Heart left ventricle (tissue), 16 donors: Measurements from ENCODE around the gene TRPM8. TPM values are rescaled to one million over a fixed set of nuclear protein-coding genes. Genes with fewer than 3 reads are reported as not detected.

ENCODE experiments used
- ATAC-seq, 4 donors: fragments of 200-7000 bp; cut with Tn5 transposase; one replicate each; pipeline ENCODE4 v1.9.1; 2020 to 2022; ENCODE audit warnings: moderate library complexity in 4 of 4, mild to moderate bottlenecking in 3 of 4, moderate number of reproducible peaks in 1 of 4
- DNase-seq, 5 donors: peaks; one replicate each; pipeline ENCODE4 v3.0.0-alpha.2; 2020
- H3K27ac ChIP-seq, 12 donors: fragments of 200-600 bp; sonication (generic) in 4 of 12; one replicate each; pipeline versions ENCODE4 v1.5.0 to v1.8.0; 2016 to 2022; ENCODE audit warnings: mild to moderate bottlenecking in 2 of 12
- H3K27me3 ChIP-seq, 9 donors: fragments of 200-600 bp; sonication (generic) in 2 of 9; one replicate each; pipeline versions ENCODE4 v1.5.1 to v1.8.0; 2016 to 2022; ENCODE audit warnings: mild to moderate bottlenecking in 3 of 9
- H3K36me3 ChIP-seq, 9 donors: fragments of 200-600 bp; sonication (generic) in 2 of 9; one replicate each; pipeline versions ENCODE4 v1.5.0 to v1.8.0; 2018 to 2022; ENCODE audit warnings: mild to moderate bottlenecking in 2 of 9
- H3K4me1 ChIP-seq, 12 donors: fragments of 200-600 bp; sonication (generic) in 4 of 12; one replicate each; pipeline versions ENCODE4 v1.5.0 to v1.8.0; 2016 to 2022; ENCODE audit warnings: mild to moderate bottlenecking in 3 of 12
- H3K4me3 ChIP-seq, 12 donors: fragments of 200-600 bp; sonication (generic) in 4 of 12; one replicate each; pipeline versions ENCODE4 v1.5.0 to v1.8.0; 2017 to 2022; ENCODE audit warnings: mild to moderate bottlenecking in 9 of 12, moderate library complexity in 4 of 12
- H3K9me3 ChIP-seq, 12 donors: fragments of 200-600 bp; sonication (generic) in 4 of 12; one replicate each; pipeline versions ENCODE4 v1.5.0 to v1.8.0; 2016 to 2022; ENCODE audit warnings: mild to moderate bottlenecking in 1 of 12
- CTCF ChIP-seq, 12 donors: fragments of 200-600 bp; sonication (generic) in 4 of 12; IDR thresholded peaks; one replicate each; pipeline versions ENCODE4 v1.5.0 to v1.8.0; 2018 to 2022; ENCODE audit warnings: antibody characterized with exemption in 12 of 12, mild to moderate bottlenecking in 5 of 12
- POLR2A ChIP-seq, 2 donors: fragments of 450-650 bp; IDR thresholded peaks; one replicate each; pipeline ENCODE4 v1.6.1; 2017; ENCODE audit warnings: antibody characterized with exemption in 2 of 2, mild to moderate bottlenecking in 2 of 2, moderate library complexity in 2 of 2
- WGBS, 4 donors: extraction: QIAGEN DNeasy Blood & Tissue Kit in 2 of 4; methylation state at CpG; one replicate each; pipeline versions ENCODE4 v1.1.5 to v1.1.7; 2013 to 2018; 5-methylcytosine and 5-hydroxymethylcytosine counted together
- intact Hi-C, 10 donors: fragments of 100-400 bp; cut with DNase I; formaldehyde crosslinking; loops; one replicate each; pipeline versions ENCODE4 v1.11.1 to v1.14.2; 2022
- polyA plus RNA-seq, 2 donors: library from polyadenylated mRNA; stranded (reverse); fragments of 200-250 nt; gene quantifications; one replicate each; pipeline ENCODE4 v1.2.3, GENCODE V29; 2013
- total RNA-seq, 9 donors: library from RNA; depleted of rRNA in 2 of 9; stranded (reverse); fragments of >200 nt in 2 of 9; fragmentation: NEBNext Ultra II Directional in 3 of 9; extraction: Animal tissue kit (Norgen Biotek cat#: 25700) in 3 of 9; gene quantifications; one replicate each; pipeline versions ENCODE4 v1.1.0 to v1.2.4, GENCODE V29; 2016 to 2023
- donor health status: ischemic (EF 13 %, LVEDD 7.1; RV severe dilation, severe dysfunction).
- donor health status: healthy with polysubstance abuse.
- donor health status: DM: no; HTN: yes; CAD: no.
- donor health status: DM: no; HTN: no; CAD: no.
- donor health status: ischemic (EF 25% LVEDD 6.9; RV normal size, moderate dysfunction).
- donor health status: ischemic (EF 25% LVEDD 5.7; RV mildly dilated, moderate dysfunction).
- donor health status: healthy.
- donor health status: DM: yes; HTN: yes; CAD: no.
- donor health status: ischemic (EF 35%, LVEDD 5.7; RV mildly dilated, moderate dysfunction).
- donor health status: nonischemic (EF 11% LVEDD 7.7; RV severe dilation, severe dysfunction).
- donor health status: DM: yes; HTN: yes; CAD: no.
- donor health status: PGD.
- donor health status: ischemic (EF 29% LVEDD 5.4; RV normal size, mild dysfunction).
- donor health status: nonischemic (EF 23%, LVEDD 6.1; RV moderate dilation, normal function).

The TRPM8 gene
- total and polyA plus RNA-seq, 11 donors, result 0.19 to 0.25 TPM; not detected in 9

DNA sequence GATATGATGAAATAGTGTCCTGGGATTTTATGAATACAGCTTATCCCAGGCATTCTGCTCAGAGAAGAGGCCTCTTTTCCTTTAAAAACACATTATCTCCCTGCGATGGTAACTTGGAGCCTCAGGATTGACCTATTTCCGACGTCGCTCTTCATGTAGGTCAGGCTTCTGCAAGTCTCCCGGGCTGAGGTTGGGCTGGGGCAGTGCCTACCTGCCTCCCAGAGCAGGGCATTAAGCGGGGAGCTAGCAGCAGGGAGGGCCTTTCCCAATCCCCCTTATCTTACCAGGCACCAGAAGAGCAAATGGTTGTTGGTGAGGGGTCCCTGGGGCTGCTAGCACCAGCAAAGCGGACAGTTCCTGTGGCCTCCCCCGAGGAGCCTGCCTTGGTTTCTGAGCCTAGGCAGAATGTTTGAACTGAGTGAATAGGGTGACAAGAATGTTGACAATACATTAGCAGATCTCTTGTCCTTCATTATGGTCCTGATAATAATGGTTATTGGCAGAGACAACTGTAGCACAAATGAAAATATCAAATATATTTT lies 60.2 kb downstream of the TRPM8 start:
- no peak overlapping the region for H3K27ac ChIP-seq
- H3K9me3 ChIP-seq, result no peaks in the 10 kb centered on the region
- ATAC-seq (no peak), DNase-seq (no peak)
- H3K36me3 ChIP-seq, result no peaks in the 10 kb centered on the region
- TF ChIP-seq POLR2A (IDR thresholded peaks at IDR 0.05) (no peak), CTCF (IDR thresholded peaks at IDR 0.05) (no peak)
- H3K27me3 ChIP-seq, result peaks cover 0 to 52% (median 0%) of the 10 kb centered on the region in 9 donors
- H3K4me1 ChIP-seq, result peaks cover 0 to 8% (median 0%) of the 10 kb centered on the region in 12 donors
- intact Hi-C loops, result loop anchor here in 6 of 10 donors (5.0 to 10.0 kb wide), 4 partner anchors 557 to 1137 kb away; no protein-coding TSS in a partner anchor
- WGBS, 4 donors, result 38 to 44% (median 41%) methylated on average over 8 of the region's 8 CpGs
- no peak overlapping the region for H3K4me3 ChIP-seq

DNA sequence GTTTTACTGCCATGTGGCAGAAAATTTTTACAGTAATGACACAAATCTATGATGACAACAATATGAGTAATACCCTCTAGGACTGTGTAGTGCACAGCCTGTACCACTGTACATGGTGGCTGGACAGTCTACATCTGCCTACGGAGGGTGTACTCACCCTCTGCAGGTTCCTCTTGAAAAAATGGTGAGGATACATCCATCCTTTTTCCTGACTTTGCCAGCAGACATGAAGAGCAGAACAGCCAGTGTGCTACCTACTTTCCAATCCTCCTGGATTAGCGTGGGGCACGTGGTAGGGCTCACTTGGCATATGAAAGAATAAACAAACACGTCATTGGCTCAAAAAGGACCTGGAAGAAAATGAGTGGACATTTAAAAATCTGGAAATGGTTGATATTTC lies 62.6 kb downstream of the TRPM8 start:
- intact Hi-C loops, result loop anchor here in 6 of 10 donors (5.0 to 10.0 kb wide), 4 partner anchors 555 to 1135 kb away; no protein-coding TSS in a partner anchor
- 55 to 82% (median 65%) methylated on average over 4 of the region's 4 CpGs for WGBS, 4 donors
- DNase-seq (no peak), ATAC-seq (no peak)
- H3K27me3 ChIP-seq, result peaks cover 0 to 46% (median 0%) of the 10 kb centered on the region in 9 donors
- peaks cover 0 to 4% (median 0%) of the 10 kb centered on the region in 12 donors for H3K4me1 ChIP-seq
- H3K36me3 ChIP-seq, result no peaks in the 10 kb centered on the region
- H3K9me3 ChIP-seq, result no peaks in the 10 kb centered on the region
- no peak overlapping the region for H3K27ac ChIP-seq
- H3K4me3 ChIP-seq, result no peak overlapping the region
- TF ChIP-seq CTCF (IDR thresholded peaks at IDR 0.05) (no peak), POLR2A (IDR thresholded peaks at IDR 0.05) (no peak)

- Histone ChIP-seq H3K36me3 (no peaks in the 10 kb centered on the region), H3K27ac (no peak overlapping the region), H3K4me3 (no peak overlapping the region), H3K4me1 (no peaks in the 10 kb centered on the region), H3K9me3 (no peaks in the 10 kb centered on the region), H3K27me3 (peaks cover 0 to 34% (median 0%) of the 10 kb centered on the region in 9 donors)
- TF ChIP-seq CTCF (IDR thresholded peaks at IDR 0.05) (no peak), POLR2A (IDR thresholded peaks at IDR 0.05) (no peak)
- DNase-seq (no peak), ATAC-seq (no peak)
- WGBS, 4 donors, result 77 to 79% (median 78%) methylated on average over 5 of the region's 5 CpGs
- intact Hi-C loops, result no loop called here
These were observed 63.9 kb downstream of the TRPM8 start for GRCh38 chr2:233980955-233981561.

DNA sequence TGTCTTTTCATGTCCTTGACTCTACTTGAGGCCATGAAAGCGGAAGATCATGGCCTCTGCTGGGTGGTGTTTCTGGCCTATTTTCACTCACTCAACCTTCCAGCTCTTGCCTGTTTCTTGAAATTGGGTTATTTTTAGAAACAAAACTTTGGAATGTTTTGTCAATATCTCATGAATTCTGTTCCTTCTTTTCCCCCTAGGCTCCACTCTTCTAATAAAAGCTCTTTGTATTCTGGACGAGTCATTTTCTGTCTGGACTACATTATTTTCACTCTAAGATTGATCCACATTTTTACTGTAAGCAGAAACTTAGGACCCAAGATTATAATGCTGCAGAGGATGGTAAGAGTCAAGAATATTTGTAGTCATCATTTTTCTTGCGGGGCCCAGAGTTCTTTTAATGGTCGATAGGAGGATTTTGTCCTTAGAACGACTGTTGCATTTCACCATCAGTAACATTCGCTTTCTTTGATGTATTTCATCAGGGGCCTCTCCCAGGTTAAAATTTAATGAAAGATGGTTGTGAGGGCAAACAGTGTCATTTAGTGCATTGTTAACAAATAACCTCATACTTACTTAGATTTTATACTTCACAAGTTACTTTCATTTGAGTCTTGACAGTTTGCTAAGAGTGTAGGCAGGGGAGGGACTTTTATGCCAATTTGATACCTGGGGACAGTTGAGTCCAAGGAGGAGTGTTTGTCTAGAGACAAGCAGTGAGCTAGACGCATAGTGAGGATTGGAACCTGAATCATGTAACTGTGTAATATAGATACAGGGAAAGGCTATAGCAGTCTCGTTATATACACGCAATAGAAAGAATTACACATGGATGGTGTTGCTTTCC lies 64.6 kb downstream of the TRPM8 start:
- Histone ChIP-seq H3K9me3 (no peaks in the 10 kb centered on the region), H3K36me3 (no peaks in the 10 kb centered on the region), H3K27me3 (peaks cover 0 to 27% (median 0%) of the 10 kb centered on the region in 9 donors), H3K4me1 (no peaks in the 10 kb centered on the region), H3K4me3 (no peak overlapping the region), H3K27ac (no peak overlapping the region)
- DNase-seq, result no peak
- WGBS, 4 donors, result 80 to 86% (median 83%) methylated on average over 9 of the region's 9 CpGs
- TF ChIP-seq CTCF (IDR thresholded peaks at IDR 0.05) (no peak), POLR2A (IDR thresholded peaks at IDR 0.05) (no peak)
- no peak for ATAC-seq
- intact Hi-C loops, result no loop called here
